ENCODE data around the gene CD300H.

Gene CD300H

DNA sequence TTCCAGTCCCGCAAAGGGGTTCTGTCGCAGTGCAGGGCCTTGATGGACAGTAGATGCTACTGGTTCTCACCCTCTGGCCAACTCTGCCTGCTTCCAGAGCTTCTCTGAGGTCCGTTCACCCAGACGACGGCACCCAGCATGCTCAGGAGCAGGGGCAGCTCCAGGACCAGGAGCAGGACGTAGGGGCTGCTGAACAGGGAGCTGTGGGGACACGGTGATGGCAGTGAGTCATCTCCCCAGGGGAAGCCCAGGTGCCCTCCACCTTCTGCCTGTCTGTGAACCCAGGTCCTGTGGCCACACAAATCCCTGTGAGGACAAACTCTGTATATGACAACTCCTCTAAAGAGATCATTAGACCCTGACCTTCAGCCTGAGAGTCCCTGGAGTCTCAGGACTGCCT lies 18.0 kb downstream of the CD300H start:
- no peak for DNase-seq (ENCODE audit: low spot score)

DNA sequence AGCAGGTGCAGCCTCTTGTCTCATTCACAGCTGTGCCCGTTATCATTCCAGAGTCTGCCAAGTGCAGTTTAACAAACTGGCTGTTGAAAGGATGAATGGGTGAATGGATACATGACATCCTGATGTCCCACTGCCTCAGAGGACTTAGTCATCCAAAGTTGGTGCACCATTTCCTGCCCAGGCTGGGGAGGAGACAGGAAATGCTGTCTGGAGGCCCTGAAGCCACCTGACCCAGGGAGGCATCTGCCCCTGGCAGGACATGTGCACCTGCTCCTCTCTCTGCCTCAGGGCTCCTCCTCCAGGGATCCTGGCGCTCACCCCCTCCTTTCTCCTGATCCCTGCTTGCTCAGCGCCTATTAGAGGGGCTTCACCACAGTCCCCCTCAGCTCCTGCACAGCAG lies 19.6 kb downstream of the CD300H start:
- DNase-seq (ENCODE audit: low spot score): no peak

DNA sequence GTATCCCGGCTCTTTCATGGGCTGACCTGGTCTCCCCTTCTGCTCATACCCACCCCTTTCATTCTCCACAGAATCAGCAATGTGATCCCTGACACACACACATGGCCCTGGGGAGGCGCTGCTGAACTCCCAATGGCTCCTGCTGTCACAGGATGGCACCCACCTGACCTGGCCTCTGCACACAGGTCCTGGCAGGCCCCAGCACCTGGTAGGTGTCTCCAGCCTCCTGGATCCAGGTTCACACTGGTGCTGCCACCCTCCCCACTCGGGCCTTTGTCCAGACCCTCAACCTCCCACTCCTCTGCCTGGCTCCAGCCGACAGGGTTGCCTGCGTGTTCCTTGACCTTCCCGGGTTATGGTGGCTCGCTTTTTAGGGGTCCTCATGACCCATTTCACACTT lies 20.0 kb downstream of the CD300H start:
- DNase-seq (ENCODE audit: low spot score): no peak

DNA sequence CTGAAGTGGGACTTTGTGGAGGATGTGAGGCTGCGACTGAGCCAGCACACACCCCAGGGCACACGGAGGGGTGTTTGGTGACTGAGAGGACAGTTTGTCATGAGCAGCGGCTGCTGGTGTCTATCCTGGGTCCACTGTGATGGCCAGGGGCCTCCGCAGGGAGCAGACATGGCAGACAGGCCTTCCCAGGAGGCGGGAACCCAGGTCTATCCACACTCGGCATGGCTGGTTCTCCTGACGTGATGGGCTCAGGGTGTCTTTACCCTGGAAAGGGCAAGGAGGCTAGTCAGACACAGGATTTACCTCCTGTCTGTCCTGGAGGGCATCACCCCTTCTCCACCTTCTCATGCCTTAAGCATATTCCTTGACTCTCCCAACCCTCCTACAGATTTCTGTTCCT lies 20.7 kb downstream of the CD300H start:
- no peak for DNase-seq (ENCODE audit: low spot score)

DNA sequence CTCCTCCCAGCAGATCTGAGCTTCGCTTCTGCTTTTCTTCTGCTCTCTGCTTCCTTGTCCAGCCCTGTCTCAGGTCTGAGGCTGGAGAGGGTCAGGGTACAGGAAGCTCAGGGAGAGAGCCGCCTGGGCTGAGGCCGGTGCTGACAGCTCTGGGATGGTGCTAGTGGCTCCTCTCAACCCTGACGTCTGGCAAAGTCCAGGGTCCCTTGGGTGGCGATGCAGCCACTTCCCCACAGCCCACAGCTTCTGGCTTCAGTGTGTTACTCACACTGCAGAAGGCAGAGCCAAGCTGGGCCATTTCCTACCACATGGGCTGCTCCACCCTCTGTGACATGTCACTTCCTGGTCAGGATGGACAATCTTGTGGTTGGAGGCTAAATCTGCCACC lies 21.5 kb downstream of the CD300H start, which contains the start of gene CD300C:
CD300C (minus strand) TSS at position 273 of the 388 bp plus-strand sequence. CDS start 333 bp downstream, outside the sequence.
- no peak for DNase-seq (ENCODE audit: low spot score)

DNA sequence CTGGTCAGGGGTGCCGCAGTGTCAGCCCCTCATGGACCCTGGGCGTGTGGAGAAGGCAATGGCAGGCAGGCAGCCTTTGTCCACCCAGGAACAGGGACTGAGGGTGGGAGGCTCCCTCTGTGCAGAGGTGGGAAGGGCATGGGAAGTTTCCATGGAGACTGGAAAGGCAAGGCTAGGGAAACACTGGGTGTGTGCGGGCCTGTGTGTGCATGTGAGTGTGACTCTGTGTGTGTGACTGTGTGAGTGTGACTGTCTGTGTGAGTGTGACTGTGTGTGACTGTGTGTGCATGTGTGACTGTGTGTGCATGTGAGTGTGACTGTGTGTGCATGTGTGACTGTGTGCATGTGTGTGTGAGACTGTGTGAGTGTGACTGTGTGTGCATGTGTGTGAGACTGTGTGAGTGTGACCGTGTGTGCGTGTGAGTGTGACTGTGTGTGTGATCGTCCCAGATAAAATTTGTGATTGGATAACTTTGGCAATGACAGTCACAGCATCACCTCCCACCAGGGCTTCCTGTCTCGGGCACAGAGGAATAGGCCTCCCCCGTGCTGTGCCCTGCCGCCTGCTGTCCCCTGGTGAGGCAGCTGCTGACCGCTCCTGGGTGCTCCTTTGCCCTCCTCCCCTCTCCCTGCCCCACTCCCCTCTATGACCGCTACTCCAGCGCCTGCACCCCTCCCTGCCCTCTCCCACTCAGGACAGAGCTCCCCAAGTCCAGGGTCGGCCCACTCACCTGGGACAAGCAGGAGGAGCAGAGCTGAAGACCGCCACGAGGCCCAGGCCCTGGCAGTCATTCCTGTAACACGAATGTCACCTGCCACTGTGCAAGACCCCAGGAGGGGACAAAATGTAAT lies 22.1 kb downstream of the CD300H start:
- no peak for DNase-seq (ENCODE audit: low spot score)

DNA sequence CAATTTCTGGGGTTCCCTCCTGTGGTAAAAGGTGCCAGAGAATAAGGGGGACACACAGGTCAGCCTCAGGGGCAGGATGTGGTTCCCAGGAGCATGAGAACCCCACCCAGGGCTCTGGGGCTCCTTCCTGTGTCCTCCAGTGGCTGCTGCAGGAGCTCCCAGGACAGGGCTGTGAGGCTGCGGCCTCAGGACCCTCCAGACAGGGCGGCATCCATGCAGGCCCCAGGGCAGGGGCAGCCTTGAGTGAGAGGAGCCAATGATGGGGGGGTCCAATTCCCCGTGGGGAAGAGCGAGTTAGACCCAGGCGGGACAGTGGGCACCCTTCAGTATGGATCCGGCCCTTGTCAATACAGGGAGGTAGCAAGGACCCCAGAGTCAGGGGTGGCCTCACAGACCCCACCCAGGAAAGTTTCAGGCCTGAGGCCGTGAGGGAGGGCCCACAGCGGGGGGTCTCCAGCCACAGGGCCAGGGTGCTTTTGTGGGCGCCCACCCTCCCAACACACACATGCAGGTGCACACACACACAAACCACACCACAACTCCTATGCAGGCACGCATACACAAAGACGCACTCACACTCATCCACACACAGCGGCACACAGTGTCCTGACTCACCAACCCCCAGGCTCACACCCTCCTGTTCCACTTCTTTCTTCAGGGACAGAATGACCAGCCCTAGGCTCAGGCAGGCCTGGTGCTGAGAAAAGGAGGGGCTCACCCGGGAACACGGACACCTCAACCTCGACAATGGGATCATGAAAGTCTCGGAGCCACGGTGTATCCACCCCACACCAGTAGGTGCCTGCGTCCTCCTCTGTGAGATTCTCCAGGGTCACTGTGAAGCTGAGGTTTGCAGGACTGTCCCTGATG lies 23.2 kb downstream of the CD300H start:
- DNase-seq (ENCODE audit: low spot score): no peak

DNA sequence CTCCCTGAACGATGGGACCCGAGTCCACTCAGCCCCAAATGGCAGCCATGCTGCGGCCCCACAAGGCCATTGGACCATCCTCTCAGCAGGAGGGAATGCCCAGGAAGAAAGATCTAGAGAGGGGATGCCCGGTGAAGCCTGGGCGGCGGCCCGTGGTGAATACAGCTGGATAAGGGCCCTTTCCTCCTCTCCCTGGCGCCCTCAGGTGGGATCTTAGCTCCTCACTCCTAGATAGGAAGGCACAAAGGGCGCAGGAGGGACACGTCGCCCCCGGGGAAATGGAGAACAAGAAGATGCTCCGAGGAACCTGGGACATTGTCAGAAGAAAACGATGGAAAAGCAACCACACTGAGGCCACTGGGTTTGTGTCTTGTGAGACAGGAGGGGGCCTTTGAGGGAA lies 23.9 kb downstream of the CD300H start:
- DNase-seq (ENCODE audit: low spot score): no peak

DNA sequence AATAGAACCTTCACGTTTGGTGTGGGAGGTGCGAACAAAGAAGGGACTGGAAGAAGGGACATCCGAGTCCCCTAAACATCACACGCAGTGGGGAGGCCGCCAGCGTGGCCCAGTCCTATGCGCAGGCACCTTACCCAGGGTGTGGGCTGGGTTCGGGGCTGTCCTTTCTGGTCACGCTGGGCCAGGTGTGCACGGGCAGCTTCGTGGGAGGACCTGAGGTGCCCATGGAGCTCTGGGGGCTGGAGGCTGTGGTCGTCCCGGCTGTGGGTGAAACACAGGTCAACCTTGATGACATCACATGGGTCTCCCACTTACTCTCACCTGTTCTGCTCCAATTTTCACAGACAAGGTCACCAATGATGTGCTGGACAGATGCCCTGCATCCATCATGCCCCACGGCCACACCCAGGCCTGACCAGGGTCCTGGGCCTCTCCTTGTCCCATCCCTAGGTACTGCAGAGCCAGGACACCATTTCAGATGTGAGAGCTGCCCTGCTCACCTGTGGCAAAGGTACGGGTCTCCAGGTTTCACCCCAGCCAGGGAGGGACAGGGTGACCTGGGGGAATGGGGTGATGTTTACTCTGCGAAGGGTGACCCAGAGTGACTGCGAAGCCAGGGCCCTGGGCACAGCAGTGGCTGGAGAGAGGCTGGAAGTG lies 24.5 kb downstream of the CD300H start:
- DNase-seq (ENCODE audit: low spot score): no peak

DNA sequence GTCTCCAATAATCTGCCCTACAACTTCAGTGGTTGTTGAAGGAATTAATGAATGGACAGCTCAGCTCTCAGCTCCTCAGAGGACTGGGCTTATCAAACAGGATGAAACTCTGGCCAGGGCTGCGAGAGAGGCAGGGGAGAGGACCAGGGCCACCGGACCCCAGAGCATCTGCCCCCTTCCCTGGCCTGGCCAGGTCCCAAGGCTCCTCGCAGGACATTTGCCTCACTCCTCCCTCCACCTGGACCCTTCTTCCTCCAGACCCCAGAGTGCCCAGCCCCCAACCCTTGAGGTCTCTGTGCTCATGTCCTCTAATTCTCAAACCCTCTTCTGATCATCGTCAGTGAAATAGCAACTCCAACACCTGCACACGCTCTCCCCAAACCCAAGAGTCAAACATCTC lies 25.1 kb downstream of the CD300H start:
- no peak for DNase-seq (ENCODE audit: low spot score)

DNA sequence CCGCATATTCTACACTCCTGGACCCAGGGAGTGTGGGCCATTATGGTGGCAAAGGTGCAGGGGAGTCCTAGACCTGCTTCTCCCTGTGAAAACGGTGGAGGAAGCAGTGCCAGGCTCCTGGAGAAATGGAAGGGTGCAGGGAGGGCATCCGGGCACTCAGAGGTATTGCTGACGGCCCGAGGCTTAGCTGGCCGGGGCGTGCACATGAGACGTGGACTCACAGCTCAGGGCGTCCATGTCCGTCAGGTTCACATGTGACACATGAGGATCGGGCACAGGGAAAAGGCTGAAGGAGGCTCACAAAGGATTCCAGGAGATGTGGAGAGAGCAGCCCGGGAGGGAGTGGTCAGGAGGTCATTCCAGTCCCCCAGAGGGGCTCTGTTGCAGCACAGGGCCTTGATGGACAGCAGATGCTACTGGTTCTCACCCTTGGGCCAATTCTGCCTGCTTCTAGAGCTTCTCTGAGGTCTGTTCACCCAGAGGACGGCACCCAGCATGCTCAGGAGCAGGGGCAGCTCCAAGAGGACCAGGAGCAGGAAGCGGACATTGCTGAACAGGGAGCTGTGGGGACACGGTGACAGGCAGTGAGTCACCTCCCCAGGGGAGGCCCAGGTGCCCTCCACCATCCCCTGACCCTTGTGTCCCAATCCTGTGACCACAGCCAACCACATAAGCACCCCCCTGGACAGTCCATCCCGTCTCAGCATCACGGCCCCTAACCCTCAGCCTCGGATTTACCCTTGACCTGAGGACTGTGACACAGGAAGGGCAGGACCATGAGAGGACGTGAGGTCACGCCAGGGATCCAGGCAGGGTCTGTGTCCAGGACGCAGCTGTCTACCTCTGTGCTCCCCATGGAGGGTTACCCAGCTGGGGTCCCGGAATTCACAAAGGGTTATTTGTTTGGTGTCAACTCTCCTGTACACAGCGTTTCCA lies 25.9 kb downstream of the CD300H start:
- no peak for DNase-seq (ENCODE audit: low spot score)

DNA sequence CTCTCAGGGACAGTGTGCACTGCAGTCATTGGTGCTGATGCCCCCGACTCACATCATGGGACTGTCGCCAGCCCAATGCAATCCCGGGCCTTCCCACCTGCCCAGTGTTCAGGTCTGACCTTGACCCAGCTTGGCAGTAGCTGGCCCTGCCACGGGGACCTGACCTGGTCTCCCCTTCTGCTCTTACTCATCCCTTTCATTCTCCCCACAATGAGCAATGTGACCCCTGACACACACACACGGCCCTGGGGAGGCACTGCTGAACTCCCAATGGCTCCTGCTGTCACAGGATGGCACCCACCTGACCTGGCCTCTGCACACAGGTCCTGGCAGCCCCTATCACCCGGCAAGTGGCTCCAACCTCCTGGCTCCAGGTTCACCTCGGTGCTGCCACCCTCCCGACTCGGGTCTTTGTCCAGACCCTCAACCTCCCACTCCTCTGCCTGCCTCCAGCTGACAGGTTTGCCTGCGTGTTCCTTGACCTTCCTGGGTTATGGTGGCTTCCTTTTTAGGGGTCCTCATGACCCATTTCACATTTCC lies 28.0 kb downstream of the CD300H start:
- DNase-seq (ENCODE audit: low spot score): no peak

DNA sequence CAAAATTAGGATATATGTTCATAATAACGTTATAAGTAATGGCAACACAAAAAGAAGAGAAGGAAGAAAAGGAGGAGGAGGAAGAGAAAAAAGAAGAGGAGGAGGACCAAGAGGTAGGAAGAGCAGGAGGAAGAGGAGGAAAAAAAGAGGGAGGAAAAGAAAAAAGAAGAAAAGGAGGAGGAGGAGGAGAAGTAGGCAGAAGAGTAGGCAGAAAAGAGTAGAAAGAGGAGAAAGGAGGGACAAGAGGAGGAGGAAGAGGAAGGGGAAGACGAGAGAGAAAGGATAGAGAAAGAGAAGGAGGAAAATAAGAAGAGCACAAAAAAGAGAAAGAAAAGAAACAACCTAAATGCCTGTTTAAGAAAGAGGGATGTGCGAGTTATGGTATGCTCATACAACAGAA lies 30.4 kb downstream of the CD300H start:
- DNase-seq (ENCODE audit: low spot score): no peak

DNA sequence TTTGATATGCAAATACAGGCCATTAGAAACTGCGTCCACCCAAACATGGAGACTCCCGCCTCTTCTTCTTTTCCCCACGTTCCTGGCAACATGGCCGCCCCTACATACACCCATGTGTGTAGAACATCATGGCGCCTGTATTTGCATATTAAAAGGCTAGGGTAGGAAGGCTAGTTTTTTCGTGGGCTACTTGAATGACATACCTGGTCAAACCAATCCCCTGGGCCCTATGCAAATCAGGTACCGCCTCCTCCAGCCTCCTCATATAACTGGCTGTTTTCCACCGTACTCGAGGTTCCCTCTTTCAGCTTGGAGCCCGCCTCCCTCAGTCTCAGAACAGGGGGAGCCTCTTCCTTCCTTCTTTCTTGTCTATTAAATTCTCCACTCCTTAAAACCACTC lies 35.2 kb downstream of the CD300H start:
- DNase-seq (ENCODE audit: low spot score): no peak

DNA sequence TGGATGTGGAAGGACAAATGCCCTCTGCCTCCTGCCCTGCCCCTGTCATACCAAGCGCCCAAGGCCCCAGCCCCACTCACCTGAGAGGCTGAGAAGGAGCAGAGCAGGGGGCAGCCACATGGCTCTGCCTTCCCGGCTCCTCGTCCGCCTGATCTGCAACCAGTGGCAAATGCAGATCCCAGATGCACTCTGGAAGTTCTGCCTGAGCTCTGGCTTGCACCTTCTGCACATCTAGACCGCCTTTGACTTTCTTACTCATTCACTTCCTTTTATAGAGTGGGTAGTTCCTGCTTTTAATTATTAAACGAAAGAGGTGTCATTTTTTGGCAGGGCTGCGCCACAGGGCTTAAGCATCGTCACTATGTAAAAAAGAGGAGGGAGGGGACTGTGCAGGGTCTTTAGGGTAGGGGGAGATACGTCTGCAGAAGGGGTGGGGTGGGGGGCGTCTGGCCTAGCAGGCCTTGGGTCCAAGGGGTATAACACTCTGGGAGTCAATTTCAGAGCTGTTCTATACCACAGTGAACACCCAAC lies 36.0 kb downstream of the CD300H start, which contains the start of gene CD300LB:
CD300LB (minus strand) TSS at position 245 of the 531 bp plus-strand sequence; CDS start at position 120, 125 bp downstream.
- no peak for DNase-seq (ENCODE audit: low spot score)

DNA sequence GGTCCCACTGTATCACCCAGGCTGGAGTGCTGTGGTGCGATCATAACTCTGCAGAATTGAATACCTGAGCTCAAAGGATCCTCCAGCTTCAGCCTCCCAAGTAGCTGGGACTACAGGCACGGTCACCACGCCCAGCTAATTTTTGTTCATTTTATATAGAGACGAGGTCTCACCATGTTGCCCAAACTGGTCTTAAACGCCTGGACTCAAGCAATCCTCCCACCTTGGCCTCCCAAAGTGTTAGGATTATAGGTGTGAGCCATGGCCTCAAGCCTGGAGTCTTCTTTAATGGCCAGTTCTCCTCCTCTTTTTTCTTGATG lies 36.5 kb downstream of the CD300H start:
- DNase-seq (ENCODE audit: low spot score): no peak

DNA sequence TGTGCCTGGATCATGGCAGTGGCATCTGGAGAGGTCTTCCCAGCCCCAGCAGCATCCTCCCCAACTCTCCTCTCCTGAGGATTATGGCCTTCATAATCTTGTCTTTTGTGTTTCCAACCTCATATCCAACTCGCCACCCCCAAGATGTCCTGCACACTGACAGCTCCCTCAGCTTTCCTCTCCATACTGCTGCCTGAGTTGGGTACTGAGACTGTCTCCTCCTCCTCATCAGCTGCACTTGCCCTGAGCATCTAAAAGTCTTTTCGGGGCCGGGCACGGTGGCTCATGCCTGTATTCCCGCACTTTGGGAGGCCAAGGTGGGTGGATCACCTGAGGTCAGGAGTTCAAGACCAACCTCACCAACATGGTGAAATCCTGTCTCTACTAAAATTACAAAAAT lies 38.1 kb downstream of the CD300H start:
- DNase-seq (ENCODE audit: low spot score): no peak

DNA sequence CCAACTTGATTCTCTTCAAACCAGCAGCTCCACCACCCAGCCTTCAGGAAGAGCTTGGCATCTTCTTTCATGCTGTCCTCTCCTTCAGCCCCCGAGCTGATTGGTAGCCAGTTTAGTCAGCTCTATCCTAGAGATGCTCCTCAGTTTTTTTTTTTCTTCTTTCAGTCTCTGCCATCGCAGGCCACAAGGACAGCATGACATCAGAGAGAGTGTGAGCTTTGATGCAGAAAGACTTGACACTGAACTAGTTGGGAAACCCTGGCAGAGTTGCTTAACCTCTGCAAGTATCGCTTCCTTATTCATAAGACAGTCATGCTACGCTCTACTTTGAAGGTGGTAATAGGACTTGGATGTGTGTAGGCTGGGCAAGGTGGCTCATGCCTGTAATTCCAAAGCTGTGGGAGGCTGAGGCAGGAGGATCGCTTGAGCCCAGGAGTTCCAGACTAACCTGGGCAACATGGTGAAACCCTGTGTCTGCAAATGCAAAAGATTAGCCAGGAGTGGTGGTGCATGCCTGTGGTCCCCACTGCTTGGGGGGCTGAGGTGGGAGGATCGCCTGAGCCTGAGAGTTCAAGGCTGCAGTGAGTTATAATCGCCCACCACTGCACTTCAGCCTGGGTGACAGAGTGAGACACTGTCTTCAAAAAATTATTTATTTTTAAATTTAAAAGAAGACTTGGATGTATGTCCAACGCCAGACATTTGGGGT lies 38.7 kb downstream of the CD300H start:
- no peak for DNase-seq (ENCODE audit: low spot score)

DNA sequence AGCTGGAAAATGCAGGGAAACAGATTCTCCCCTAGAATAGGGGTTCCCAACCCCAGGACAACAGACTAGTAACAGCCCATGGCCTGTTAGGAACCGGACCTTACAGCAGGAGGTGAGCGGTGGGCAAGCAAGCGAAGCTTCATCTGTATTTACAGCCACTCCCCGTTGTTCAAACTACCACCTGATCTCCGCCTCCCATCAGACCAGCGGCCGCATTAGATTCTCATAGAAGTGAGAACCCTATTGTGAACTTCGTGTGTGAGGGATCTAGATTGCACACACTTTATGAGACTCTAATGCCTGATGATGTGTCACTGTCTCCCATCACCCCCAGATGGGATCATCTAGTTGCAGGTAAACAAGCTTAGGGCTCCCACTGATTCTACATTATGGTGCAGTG lies 39.6 kb downstream of the CD300H start:
- no peak for DNase-seq (ENCODE audit: low spot score)

DNA sequence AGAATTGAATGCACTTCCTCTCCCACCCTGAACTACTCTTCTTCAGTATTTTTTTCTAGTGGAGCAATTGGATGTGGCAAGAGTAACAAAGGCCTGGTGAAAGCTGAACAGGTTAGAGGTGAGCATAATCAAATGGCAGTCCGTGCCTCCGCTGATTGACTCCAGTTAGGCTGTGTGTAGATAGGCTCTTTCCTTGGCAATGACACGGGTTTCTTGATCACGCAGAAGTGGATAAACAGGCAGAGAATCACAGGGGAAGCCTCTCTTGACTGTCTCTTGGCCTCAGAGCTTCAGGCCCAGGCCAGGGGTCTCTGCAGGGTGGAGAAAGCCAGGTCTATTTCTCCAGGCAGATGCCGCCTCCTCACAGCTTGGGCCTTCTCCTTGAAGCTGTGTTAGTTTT lies 40.2 kb downstream of the CD300H start:
- no peak for DNase-seq (ENCODE audit: low spot score)

All from hematopoietic multipotent progenitor cell treated with erythropoietin and hydrocortisone succinate and interleukin-3 and kit ligand, for 15 days (in vitro differentiated cells).